Transverse colon (tissue), 4 donors: ENCODE measurements around the gene ORM2.

Source experiments
- CTCF ChIP-seq, 5 experiments: fragments of 200-600 bp in 3 of 5; fragments of 450-650 bp in 2 of 5; sonication (generic) in 3 of 5; IDR thresholded peaks; 1 replicate in 2 of 5; 2 replicates in 3 of 5; pipeline ENCODE4 v1.5.1; 2016 to 2017; ENCODE audit warnings: antibody characterized with exemption in 5 of 5, inconsistent platforms in 3 of 5, mild to moderate bottlenecking in 2 of 5, moderate library complexity in 1 of 5
- EP300 ChIP-seq: sonication (generic); formaldehyde crosslinking; IDR thresholded peaks from one replicate; pipeline ENCODE4 v1.6.1; 2017; ENCODE audit warnings: antibody characterized with exemption, low read depth
- POLR2A ChIP-seq: fragments of 450-650 bp; IDR thresholded peaks from one replicate; pipeline ENCODE4 v1.6.1; 2016; ENCODE audit warnings: antibody characterized with exemption, mild to moderate bottlenecking, moderate library complexity
- POLR2AphosphoS5 ChIP-seq, 3 donors: sonication (generic); formaldehyde crosslinking; IDR thresholded peaks; one replicate each; pipeline ENCODE4 v1.6.1; 2016; ENCODE audit warnings: antibody characterized with exemption in 3 of 3

GRCh38 chr9:114349713-114350480 lies 20.2 kb downstream of the ORM2 start:
- TF ChIP-seq CTCF (IDR thresholded peaks at IDR 0.05) (no peak), POLR2A (no peak), EP300 (no peak), POLR2AphosphoS5 (IDR thresholded peaks at IDR 0.05) (no peak)
